GM12891 (cell line): ENCODE results near the gene STX5.
"Not testable (repeated sequence)": the region's sequence is repeated elsewhere in the genome, so short reads cannot be mapped to it uniquely, and the experiment has no call there.

Experiments
- DNase-seq: peaks from one replicate; pipeline ENCODE4 v3.0.0; 2011; ENCODE audit warnings: low spot score; ENCODE audit not compliant: insufficient read length
- FAIRE-seq: peaks from 2 replicates; lab custom pipeline; 2011; peaks lifted over from hg19 to GRCh38; lab: Jason Lieb, UNC
- PAX5 ChIP-seq: IDR thresholded peaks from 2 replicates; pipeline ENCODE4 v1.6.1; 2011; ENCODE audit warnings: low read length, moderate library complexity, mild to moderate bottlenecking; ENCODE audit not compliant: insufficient read depth, severe bottlenecking
- POLR2A ChIP-seq: IDR thresholded peaks from 2 replicates; pipeline ENCODE4 v1.6.1; 2011; ENCODE audit warnings: low read depth, low read length, control low read depth
- POLR2AphosphoS5 ChIP-seq: IDR thresholded peaks from 2 replicates; pipeline ENCODE4 v1.6.1; 2011; ENCODE audit warnings: low read depth, low read length, control low read depth
- POU2F2 ChIP-seq: IDR thresholded peaks from 2 replicates; pipeline ENCODE4 v1.6.1; 2011; ENCODE audit warnings: low read depth, mild to moderate bottlenecking, control low read depth, low read length, moderate library complexity
- SPI1 ChIP-seq: IDR thresholded peaks from 2 replicates; pipeline ENCODE4 v1.6.1; 2011; ENCODE audit warnings: low read depth, low read length, control low read depth
- TAF1 ChIP-seq: IDR thresholded peaks from 2 replicates; pipeline ENCODE4 v1.6.1; 2011; ENCODE audit warnings: low read depth, low read length, control low read depth

STX5 gene

DNA sequence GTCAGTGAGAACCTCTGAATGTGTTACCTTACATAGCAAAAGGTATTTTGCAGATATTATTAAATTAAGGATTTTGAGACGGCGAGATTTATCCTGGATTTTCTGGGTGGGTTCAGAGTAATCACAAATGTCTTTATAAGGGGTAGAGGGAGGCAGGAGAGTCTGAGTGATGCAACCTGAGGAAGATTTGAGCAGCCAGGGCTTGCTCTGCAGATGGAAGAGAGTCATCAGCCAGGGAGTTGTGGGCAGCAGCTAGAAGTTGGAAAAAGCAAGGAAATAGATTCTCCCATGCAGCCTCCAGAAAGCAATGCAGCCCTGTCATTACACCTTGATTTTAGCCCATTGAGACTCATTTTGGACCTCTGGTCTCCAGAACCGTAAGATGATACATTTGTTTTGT, 11.6 kb upstream of the STX5 start:
- TF ChIP-seq PAX5, result no peak
- TF ChIP-seq TAF1, result no peak
- TF ChIP-seq POLR2A, result no peak
- TF ChIP-seq POU2F2, result no peak
- no peak for TF ChIP-seq SPI1
- no peak for TF ChIP-seq POLR2AphosphoS5
- FAIRE-seq (no peak), DNase-seq (no peak)

DNA sequence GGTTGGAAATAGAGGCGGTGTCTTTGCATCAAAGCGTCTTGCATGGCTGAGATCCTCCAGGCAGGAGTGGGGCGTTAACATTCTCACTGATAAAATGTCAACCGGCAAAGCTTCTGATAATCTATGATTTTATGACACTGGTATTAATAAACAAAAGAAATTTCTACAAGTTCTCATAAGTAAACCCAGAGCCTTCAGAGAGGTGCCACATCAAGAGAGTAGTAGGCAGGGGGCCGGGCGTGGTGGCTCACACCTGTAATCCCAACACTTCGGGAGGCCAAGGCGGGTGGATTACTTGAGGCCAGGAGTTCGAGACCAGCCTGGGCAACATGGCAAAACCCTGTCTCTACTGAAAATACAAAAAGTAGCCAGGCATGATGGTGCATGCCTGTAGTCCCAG, 11.0 kb upstream of the STX5 start:
- not testable (repeated sequence) for FAIRE-seq

DNA sequence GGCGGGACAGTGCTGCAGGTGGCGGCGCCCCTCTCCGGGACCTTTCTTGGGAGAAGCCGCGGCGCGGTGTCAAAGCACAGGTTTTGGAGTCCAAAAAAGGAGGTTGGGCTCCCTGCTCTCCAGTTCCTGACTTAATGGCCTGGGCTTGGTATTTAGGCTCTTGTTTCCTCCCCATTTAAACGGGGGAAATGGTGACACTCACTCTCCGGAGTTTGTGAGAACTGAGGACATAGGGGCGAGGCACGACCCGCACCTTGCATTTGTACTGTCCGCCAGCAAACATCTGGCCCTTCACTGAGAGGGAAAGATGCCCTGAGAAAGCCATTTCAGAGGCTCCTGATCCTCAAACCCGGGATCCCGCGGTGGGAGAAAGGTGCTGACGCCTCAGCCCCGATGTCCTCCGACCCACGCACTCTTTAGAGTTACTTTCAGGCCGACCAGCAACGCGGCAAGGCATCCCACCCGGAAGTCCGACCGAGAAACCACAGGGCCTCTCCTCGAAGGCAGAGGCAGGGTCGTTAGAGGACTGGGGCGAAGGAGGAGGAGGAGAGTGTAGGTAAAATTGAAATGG, 10.4 kb upstream of the STX5 start:
- FAIRE-seq, result no peak
- no peak for DNase-seq
- TF ChIP-seq POLR2AphosphoS5 (no peak), TAF1 (peak; percentile 41; the same call in 1 of the 2 replicates)

More for the DNA sequence above, 11.0 kb upstream of the STX5 start:
- not testable (repeated sequence) for DNase-seq

DNA sequence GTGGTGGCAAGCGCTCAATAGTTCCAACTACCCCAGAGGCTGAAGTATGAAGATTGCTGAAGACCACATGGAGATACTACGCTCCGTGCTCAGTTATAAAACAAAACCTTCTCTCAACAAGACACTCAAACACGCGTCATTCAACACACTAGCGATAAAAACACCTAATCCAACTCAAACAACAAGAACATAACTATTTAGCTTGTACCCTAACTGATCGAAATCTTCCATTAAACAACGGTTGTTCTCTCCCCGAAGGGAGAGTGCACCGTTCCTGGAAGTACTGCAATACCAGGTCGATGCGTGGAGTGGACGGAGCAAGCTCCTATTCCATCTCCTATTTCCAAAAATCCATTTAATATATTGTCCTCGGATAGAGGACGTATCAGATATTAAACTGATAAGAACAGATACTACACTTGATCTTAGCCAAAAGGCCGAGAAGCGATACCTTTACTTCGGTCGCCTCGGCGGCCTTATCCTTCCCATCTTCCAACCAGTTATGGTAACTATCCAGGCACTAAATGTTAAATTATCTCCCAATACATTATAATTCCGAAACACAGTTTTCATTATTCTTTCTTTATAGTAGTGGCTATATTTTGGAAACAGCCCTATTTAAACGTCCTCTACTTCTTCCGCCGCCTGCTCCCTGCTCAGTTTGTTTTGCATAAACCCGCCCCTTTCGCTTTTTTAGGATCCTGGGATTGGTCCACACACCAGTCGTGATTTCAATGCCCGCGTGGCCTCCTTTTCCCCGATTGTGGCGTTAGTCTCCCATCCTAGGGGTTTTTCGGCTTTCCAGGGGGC, 9.7 kb upstream of the STX5 start:
- peak; percentile 2 for TF ChIP-seq PAX5
- peak; percentile 88 for TF ChIP-seq TAF1
- peak; percentile 99 for TF ChIP-seq POU2F2
- no peak; the same call in 1 of the 2 replicates for TF ChIP-seq SPI1
- TF ChIP-seq POLR2A, result peak; percentile 100
- peak; percentile 100 for TF ChIP-seq POLR2AphosphoS5
- DNase-seq, result peak; percentile 71
- FAIRE-seq, result peak; percentile 100

DNA sequence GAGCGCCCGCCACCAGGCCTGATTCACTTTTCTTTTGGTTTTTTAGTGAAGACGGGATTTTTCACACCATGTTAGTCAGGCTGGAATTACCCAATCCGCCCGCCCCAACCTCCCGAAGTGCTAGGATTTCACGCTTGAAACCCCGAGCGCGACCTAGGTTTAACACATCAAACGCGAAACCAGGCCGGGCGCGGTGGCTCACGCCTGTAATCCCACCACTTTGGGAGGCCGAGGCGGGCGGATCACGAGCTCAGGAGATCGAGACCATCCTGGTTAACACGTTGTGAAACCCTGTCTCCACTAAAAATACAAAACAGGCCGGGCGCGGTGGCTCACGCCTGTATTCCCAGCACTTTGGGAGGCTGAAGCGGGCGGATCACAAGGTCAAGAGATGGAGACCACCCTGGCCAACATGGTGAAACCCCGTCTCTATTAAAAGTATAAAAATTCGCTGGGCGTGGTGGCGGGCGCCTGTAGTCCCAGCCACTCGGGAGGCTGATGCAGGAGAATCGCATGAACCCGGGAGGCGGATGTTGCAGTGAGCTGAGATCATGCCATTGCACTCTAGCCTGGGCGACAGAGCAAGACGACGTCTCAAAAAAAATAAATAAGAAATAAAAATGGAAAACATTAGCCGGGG, 9.0 kb upstream of the STX5 start:
- FAIRE-seq, DNase-seq: not testable (repeated sequence)
- peak; percentile 80 for TF ChIP-seq PAX5

DNA sequence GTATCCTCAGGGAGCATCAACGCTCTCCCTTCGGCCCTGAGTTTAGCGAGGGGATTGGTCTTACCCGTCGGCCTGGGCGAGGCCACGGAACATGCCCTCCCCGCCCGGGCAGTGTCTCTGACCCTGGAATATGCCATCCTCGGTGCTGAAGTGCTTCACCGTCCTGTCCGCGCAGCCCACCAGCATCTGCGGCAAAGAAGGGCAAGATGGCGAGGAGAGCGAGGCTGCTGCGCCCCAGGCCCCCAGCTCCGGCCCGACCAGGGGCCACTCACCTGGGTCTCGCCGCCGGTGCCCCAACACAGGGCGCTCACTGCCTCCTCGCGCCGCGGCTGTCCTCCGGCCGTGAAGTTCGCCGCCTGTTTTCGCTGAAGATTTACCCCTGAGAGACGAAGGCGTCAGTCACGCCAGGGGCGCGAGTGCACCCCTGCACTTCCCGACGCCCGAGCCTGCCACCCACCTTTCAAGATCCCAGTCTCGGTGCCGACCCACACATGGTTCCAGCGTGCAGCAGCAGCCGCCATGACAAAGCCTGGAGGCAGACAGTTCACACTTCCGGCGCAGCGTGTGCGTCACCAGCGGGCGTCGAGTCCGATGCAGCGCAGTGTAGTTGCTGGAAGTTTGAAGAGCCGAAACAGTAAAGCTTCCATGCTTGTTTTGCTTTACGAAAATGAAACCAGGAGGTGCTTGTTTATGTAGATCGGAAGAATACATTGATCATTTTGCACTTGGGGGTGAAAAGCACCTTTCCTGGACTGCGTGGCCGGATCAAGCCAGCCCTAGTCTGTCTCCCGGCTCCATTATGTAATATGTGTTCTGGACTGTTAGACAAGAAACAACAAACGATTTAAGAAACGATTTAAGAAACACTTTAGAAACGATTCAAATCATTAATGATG, 7.4 kb upstream of the STX5 start, which contains the start of gene WDR74:
WDR74 (minus strand) TSS at position 541 of the 896 bp plus-strand sequence; CDS start at position 521, 20 bp downstream.
- DNase-seq, result peak; percentile 86
- FAIRE-seq, result peak; percentile 90
- peak; percentile 89 for TF ChIP-seq POLR2A
- TF ChIP-seq POLR2AphosphoS5, result peak; percentile 92
- peak; percentile 96 for TF ChIP-seq TAF1
- peak; percentile 79 for TF ChIP-seq POU2F2
- TF ChIP-seq PAX5, result no peak

DNA sequence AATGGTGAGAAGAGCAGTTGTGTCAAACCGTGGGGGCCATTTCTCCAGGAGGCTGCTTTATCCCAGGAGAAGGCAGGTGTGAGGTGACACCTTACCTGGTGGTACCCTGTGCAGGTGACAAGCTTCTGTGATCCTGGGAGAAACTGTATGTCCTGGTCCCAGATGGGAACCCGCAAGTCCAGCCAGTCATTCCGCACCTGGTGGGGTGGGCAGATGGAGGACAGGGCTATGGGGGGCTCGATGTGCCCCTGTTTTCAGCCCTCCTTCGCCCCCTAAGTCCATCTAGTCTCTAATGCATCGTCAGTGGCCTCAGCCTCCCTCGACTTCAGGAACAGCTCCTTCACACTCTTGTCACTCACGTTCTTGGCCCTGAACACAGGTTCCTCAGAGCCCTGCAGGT, 3.5 kb upstream of the STX5 start:
- DNase-seq (no peak), FAIRE-seq (no peak)

DNA sequence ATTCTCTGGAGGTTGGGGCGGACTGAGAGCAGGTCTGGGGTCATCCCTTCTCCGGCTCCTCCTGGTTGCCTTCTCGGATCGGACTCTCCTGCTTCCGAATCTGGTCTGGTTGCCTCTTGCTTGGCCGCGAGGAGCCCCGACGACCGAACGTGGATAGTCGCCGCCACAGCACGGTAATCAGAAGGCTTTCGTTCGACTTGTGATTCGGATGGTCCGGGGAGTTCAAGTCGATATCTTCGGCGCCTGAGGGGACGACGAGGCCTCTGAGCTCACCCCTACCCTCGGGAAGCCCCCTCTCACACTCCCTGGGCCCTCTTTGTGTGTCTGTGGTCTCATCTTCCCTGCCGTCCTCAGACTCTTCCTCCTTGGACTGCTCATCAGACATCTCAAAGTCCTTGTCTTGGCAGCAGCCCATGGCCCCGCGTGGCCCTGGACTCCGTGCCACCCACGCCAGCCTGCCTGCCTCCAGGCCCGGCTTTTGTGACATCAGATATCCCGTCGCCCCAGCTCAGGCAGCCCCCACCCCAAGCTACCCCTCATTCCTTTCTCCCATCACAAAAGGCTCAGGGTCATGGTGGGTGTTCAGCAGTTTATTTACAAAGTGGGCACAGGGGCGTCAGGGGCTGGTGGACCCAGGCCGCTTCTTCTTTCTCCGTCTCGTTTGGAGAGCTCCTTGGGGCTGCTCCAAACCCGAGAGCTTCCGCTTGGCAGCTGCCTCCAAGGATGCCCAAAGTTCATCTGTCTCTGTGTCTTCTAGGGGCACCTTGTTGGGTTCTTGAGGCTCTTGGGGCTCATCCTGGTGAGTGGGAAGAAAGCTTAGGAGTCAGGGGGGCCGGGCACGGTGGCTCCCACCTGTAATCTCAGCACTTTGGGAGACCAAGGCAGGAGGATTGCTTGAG, 734 bp upstream of the STX5 start, which contains the start of gene TEX54:
TEX54 (minus strand) TSS at position 506 of the 899 bp plus-strand sequence.
- no peak for TF ChIP-seq PAX5
- TF ChIP-seq POU2F2, result peak; percentile 27; the same call in 1 of the 2 replicates
- no peak for TF ChIP-seq SPI1
- 0 out of 2 replicates have a peak, but pooled peaks have one; percentile 13 for TF ChIP-seq TAF1
- TF ChIP-seq POLR2AphosphoS5, result peak; percentile 81
- no peak for TF ChIP-seq POLR2A
- DNase-seq (no peak), FAIRE-seq (no peak)

More for the DNA sequence above, 3.5 kb upstream of the STX5 start:
- TF ChIP-seq PAX5, result no peak
- TF ChIP-seq TAF1, result no peak
- TF ChIP-seq POLR2AphosphoS5, result no peak
- TF ChIP-seq POLR2A, result no peak
- no peak for TF ChIP-seq POU2F2
- no peak for TF ChIP-seq SPI1
